ENCODE measurements around the gene RIPOR3. TPM values are rescaled to one million over a fixed set of nuclear protein-coding genes. Genes with fewer than 3 reads are reported as not detected.

The RIPOR3 gene
- total and polyA plus RNA-seq, 9 of the 15 experiments (the other 6 are each of a cell fraction or from before 2014, with no cell fraction given): 3.3 to 62.7 (median 21.4) TPM

DNA sequence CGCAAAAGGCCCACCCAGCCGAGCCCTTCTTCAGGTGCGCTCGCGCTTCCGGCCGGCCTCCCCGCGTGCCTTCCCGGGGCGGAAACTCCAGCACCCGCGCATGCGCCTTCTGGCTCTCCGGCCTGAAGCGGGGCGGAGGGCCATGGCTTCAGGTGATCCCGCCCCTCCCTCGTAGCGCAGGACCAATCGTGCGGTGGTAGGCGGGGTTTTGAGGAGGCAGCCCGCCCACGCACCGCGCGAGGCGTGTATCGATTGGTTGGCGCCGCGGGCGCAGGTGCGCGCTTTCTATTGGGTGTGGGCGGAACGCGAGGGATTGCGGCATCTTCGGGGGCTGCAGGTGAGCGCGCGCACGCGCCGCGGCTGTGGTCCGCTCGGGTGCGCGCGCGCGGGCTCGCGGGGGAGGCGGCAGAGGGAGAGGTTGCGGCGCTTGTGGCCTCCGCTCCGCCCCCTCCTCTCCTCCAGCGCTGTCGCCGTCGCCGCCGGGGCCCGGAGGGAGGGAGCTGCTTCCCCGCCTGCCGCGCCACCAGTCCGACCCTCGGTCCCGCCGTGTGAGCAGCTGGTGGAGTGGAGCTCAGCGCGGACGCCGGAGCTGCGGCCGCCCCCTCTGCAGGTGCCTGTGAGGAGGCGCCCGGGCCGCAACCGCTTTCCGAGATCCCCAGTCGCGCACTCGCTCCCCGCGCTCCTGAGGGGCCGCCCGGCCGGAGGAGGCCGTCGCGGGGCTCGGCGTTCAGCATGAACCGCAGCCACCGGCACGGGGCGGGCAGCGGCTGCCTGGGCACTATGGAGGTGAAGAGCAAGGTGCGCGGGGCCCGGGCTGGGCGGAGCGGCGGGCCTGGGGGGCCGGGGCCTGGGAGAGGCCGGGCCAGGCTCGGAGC lies 40.0 kb upstream of the RIPOR3 start, which contains the start of gene PARD6B (continued):
- TF ChIP-seq ZNF584 (CRISPR knock-in tag; IDR thresholded peaks at IDR 0.05; ENCODE audit: low read depth) (peak; percentile 56; the same call in 1 of the 2 replicates), CEBPB (tag; IDR thresholded peaks at IDR 0.05) (peak; percentile 96), POLR3G (IDR thresholded peaks at IDR 0.05; ENCODE audit: extremely low read depth, insufficient read length, insufficient replicate concordance) (no peak), CC2D1A (IDR thresholded peaks at IDR 0.05) (no peak), ZNF785 (CRISPR knock-in tag; IDR thresholded peaks at IDR 0.05) (no peak), DMBX1 (CRISPR knock-in tag; IDR thresholded peaks at IDR 0.05; ENCODE audit: borderline replicate concordance) (peak; percentile 78), ZNF347 (CRISPR knock-in tag; IDR thresholded peaks at IDR 0.05; ENCODE audit: low read depth) (no peak), BRF1 (IDR thresholded peaks at IDR 0.05; ENCODE audit: borderline replicate concordance, extremely low read depth, insufficient read length) (no peak), SRSF9 (IDR thresholded peaks at IDR 0.05; ENCODE audit: borderline replicate concordance, low read depth, low read length) (no peak), HDGF (IDR thresholded peaks at IDR 0.05) (no peak), ZNF239 (CRISPR knock-in tag; IDR thresholded peaks at IDR 0.05) (no peak), FOSL1 (tag; conservative IDR thresholded peaks at IDR 0.05) (no peak), BRD4 (IDR thresholded peaks at IDR 0.05) (no peak), HLTF (IDR thresholded peaks at IDR 0.05) (no peak), ZNF174 (CRISPR knock-in tag; IDR thresholded peaks at IDR 0.05) (no peak), MCM2 (IDR thresholded peaks at IDR 0.05; ENCODE audit: low read depth) (no peak), KLF16 (IDR thresholded peaks at IDR 0.05) (no peak), ZNF165 (CRISPR knock-in tag; IDR thresholded peaks at IDR 0.05; ENCODE audit: borderline replicate concordance) (no peak), PHB (CRISPR knock-in tag; IDR thresholded peaks at IDR 0.05) (no peak), EP400 (IDR thresholded peaks at IDR 0.05) (no peak), ESRRA (IDR thresholded peaks at IDR 0.05; ENCODE audit: borderline replicate concordance, low read depth) (peak; percentile 80; the same call in 1 of the 2 replicates)
- TF ChIP-seq, protein P1, sequence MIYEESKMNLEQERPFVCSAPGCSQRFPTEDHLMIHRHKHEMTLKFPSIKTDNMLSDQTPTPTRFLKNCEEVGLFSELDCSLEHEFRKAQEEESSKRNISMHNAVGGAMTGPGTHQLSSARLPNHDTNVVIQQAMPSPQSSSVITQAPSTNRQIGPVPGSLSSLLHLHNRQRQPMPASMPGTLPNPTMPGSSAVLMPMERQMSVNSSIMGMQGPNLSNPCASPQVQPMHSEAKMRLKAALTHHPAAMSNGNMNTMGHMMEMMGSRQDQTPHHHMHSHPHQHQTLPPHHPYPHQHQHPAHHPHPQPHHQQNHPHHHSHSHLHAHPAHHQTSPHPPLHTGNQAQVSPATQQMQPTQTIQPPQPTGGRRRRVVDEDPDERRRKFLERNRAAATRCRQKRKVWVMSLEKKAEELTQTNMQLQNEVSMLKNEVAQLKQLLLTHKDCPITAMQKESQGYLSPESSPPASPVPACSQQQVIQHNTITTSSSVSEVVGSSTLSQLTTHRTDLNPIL (CRISPR knock-in tag; IDR thresholded peaks at IDR 0.05): no peak
- TF ChIP-seq, protein P2, sequence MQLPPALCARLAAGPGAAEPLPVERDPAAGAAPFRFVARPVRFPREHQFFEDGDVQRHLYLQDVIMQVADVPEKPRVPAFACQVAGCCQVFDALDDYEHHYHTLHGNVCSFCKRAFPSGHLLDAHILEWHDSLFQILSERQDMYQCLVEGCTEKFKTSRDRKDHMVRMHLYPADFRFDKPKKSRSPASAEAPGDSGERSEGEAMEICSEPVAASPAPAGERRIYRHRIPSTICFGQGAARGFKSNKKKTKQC (CRISPR knock-in tag; IDR thresholded peaks at IDR 0.05): no peak
- TF ChIP-seq, protein P3, sequence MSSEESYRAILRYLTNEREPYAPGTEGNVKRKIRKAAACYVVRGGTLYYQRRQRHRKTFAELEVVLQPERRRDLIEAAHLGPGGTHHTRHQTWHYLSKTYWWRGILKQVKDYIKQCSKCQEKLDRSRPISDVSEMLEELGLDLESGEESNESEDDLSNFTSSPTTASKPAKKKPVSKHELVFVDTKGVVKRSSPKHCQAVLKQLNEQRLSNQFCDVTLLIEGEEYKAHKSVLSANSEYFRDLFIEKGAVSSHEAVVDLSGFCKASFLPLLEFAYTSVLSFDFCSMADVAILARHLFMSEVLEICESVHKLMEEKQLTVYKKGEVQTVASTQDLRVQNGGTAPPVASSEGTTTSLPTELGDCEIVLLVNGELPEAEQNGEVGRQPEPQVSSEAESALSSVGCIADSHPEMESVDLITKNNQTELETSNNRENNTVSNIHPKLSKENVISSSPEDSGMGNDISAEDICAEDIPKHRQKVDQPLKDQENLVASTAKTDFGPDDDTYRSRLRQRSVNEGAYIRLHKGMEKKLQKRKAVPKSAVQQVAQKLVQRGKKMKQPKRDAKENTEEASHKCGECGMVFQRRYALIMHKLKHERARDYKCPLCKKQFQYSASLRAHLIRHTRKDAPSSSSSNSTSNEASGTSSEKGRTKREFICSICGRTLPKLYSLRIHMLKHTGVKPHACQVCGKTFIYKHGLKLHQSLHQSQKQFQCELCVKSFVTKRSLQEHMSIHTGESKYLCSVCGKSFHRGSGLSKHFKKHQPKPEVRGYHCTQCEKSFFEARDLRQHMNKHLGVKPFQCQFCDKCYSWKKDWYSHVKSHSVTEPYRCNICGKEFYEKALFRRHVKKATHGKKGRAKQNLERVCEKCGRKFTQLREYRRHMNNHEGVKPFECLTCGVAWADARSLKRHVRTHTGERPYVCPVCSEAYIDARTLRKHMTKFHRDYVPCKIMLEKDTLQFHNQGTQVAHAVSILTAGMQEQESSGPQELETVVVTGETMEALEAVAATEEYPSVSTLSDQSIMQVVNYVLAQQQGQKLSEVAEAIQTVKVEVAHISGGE (CRISPR knock-in tag; IDR thresholded peaks at IDR 0.05): peak; percentile 62 to 98 (median 96); a peak in 5 of 6 replicates
- TF ChIP-seq, protein P4, sequence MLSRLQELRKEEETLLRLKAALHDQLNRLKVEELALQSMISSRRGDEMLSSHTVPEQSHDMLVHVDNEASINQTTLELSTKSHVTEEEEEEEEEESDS (CRISPR knock-in tag; IDR thresholded peaks at IDR 0.05): no peak

Data from K562 (cell line).